WTC11 (cell line): Measurements from ENCODE around the gene RAB22A. TPM values are rescaled to one million over a fixed set of nuclear protein-coding genes. Genes with fewer than 3 reads are reported as not detected.

Source experiments
- ATAC-seq: fragments of 200-7000 bp; cut with Tn5 transposase; 2 replicates; pipeline ENCODE4 v1.10.0; 2021; ENCODE audit warnings: mild to moderate bottlenecking, moderate library complexity
- CTCF ChIA-PET: fragments of 300-600 bp; sonication (Branson Sonifier 250); formaldehyde crosslinking; loops from one replicate; lab custom pipeline; 2021; ENCODE audit warnings: antibody characterized with exemption; lab: Charles Lee
- POLR2A ChIA-PET: fragments of 350-600 bp; sonication (Branson Sonifier 250); formaldehyde crosslinking; loops from one replicate; lab custom pipeline; 2021; ENCODE audit warnings: antibody characterized with exemption; lab: Charles Lee
- DNase-seq: peaks from one replicate; pipeline ENCODE4 v3.0.0; 2021; ENCODE audit warnings: low spot score
- H3K27ac Mint-ChIP-seq: 2 replicates; pipeline ENCODE4 v1.8.0; 2021; ENCODE audit warnings: mixed read lengths
- H3K27me3 Mint-ChIP-seq: 2 replicates; pipeline ENCODE4 v1.8.0; 2021; ENCODE audit warnings: low read depth, mild to moderate bottlenecking, moderate library complexity, mixed read lengths
- H3K36me3 Mint-ChIP-seq: 2 replicates; pipeline ENCODE4 v1.8.0; 2021; ENCODE audit warnings: mixed read lengths
- H3K4me1 Mint-ChIP-seq: 2 replicates; pipeline ENCODE4 v1.8.0; 2022; ENCODE audit warnings: mixed read lengths
- H3K4me3 Mint-ChIP-seq: 2 replicates; pipeline ENCODE4 v1.8.0; 2021; ENCODE audit warnings: mild to moderate bottlenecking, moderate library complexity, mixed read lengths
- H3K9me3 Mint-ChIP-seq: 2 replicates; pipeline ENCODE4 v1.8.0; 2021; ENCODE audit warnings: mixed read lengths
- ATF1 ChIP-seq: sonication (generic); formaldehyde crosslinking; IDR thresholded peaks from 2 replicates; pipeline ENCODE4 v1.8.1; 2023; ENCODE audit warnings: mild to moderate bottlenecking, moderate library complexity, missing genetic modification reagents
- CREM ChIP-seq: sonication (generic); formaldehyde crosslinking; IDR thresholded peaks from 2 replicates; pipeline ENCODE4 v1.8.1; 2022; ENCODE audit warnings: mild to moderate bottlenecking, missing genetic modification reagents, moderate library complexity
- ESRRA ChIP-seq: sonication (generic); formaldehyde crosslinking; IDR thresholded peaks from 2 replicates; pipeline ENCODE4 v1.8.1; 2022; ENCODE audit warnings: mild to moderate bottlenecking, missing genetic modification reagents, borderline replicate concordance
- FOXJ3 ChIP-seq: sonication (generic); formaldehyde crosslinking; IDR thresholded peaks from 2 replicates; pipeline ENCODE4 v1.9.0; 2021; ENCODE audit warnings: missing genetic modification reagents, mild to moderate bottlenecking, borderline replicate concordance
- FOXK1 ChIP-seq: sonication (generic); formaldehyde crosslinking; IDR thresholded peaks from 2 replicates; pipeline ENCODE4 v1.8.0; 2022; ENCODE audit warnings: mild to moderate bottlenecking, moderate library complexity, missing genetic modification reagents
- HMGXB4 ChIP-seq: sonication (generic); formaldehyde crosslinking; IDR thresholded peaks from 2 replicates; pipeline ENCODE4 v1.8.1; 2023; ENCODE audit warnings: mild to moderate bottlenecking, moderate library complexity, missing genetic modification reagents
- MAX ChIP-seq: sonication (generic); formaldehyde crosslinking; IDR thresholded peaks from 2 replicates; pipeline ENCODE4 v1.8.0; 2022; ENCODE audit warnings: mild to moderate bottlenecking, missing genetic modification reagents
- NR1H2 ChIP-seq: sonication (generic); formaldehyde crosslinking; IDR thresholded peaks from 2 replicates; pipeline ENCODE4 v1.9.0; 2021; ENCODE audit warnings: mild to moderate bottlenecking, moderate library complexity, missing genetic modification reagents
- TEAD4 ChIP-seq: sonication (generic); formaldehyde crosslinking; IDR thresholded peaks from 2 replicates; pipeline ENCODE4 v1.8.0; 2022; ENCODE audit warnings: mild to moderate bottlenecking, missing genetic modification reagents
- ZNF219 ChIP-seq: sonication (generic); formaldehyde crosslinking; IDR thresholded peaks from 2 replicates; pipeline ENCODE4 v1.8.0; 2023; ENCODE audit warnings: missing genetic modification reagents, mild to moderate bottlenecking, borderline replicate concordance
- ZNF532 ChIP-seq: fragments of 250-450 bp; sonication (Bioruptor Pico); IDR thresholded peaks from 2 replicates; pipeline ENCODE4 v1.9.0; 2021; ENCODE audit warnings: mild to moderate bottlenecking, borderline replicate concordance
- ZNF671 ChIP-seq: fragments of 250-450 bp; sonication (Bioruptor Pico); IDR thresholded peaks from 2 replicates; pipeline ENCODE4 v1.8.0; 2021; ENCODE audit warnings: mild to moderate bottlenecking
- total RNA-seq: library from RNA; stranded (reverse); gene quantifications from 3 replicates; pipeline ENCODE4 v1.2.3, GENCODE V29; 2021
- TF ChIP-seq, protein P1 (sequence below): sonication (generic); formaldehyde crosslinking; IDR thresholded peaks from 2 replicates; pipeline ENCODE4 v1.8.0; 2023; ENCODE audit warnings: missing genetic modification reagents
- TF ChIP-seq, protein P2 (sequence below): sonication (generic); formaldehyde crosslinking; IDR thresholded peaks from 2 replicates; pipeline ENCODE4 v1.8.1; 2022; ENCODE audit warnings: low read depth, mild to moderate bottlenecking, moderate library complexity, missing genetic modification reagents, borderline replicate concordance
- TF ChIP-seq, protein P3 (sequence below): sonication (generic); formaldehyde crosslinking; conservative IDR thresholded peaks from 2 replicates; pipeline ENCODE4 v1.8.1; 2023; ENCODE audit warnings: mild to moderate bottlenecking, low read depth, missing genetic modification reagents, moderate library complexity
- TF ChIP-seq, protein P4 (sequence below): sonication (generic); formaldehyde crosslinking; IDR thresholded peaks from 2 replicates; pipeline ENCODE4 v1.8.0; 2022; ENCODE audit warnings: mild to moderate bottlenecking, missing genetic modification reagents
- TF ChIP-seq, protein P5 (sequence below): sonication (generic); formaldehyde crosslinking; IDR thresholded peaks from 2 replicates; pipeline ENCODE4 v1.8.0; 2023; ENCODE audit warnings: missing genetic modification reagents, mild to moderate bottlenecking, borderline replicate concordance

RAB22A gene
- total RNA-seq, 1 experiment from 2014 or later, result 6.0 TPM

DNA sequence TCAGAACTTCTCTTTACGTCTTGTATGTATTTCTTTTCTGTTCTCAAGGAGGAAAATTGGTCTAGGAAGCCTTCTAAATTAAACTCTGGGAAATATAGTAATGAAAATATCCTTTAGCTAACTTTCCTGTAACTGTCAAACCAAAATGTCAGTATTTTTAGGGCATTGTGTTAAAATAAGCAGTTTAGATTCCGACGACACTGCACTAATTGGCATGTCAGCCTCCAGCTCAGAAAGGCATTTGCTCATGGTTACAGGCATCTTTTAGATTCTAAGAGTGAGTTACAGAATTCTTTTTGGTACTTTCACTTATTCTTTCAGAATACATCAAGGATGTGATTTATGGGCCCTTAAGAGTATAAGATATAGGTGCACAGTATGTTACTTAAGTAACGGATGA lies 53.5 kb downstream of the RAB22A start:
- Mint-ChIP-seq H3K36me3 (peaks cover 8% of the 10 kb centered on the region), H3K9me3 (no peaks in the 10 kb centered on the region), H3K27ac (no peak overlapping the region), H3K4me1 (peaks cover 6% of the 10 kb centered on the region), H3K27me3 (no peaks in the 10 kb centered on the region), H3K4me3 (no peak overlapping the region)
- DNase-seq (no peak), ATAC-seq (no peak)
- TF ChIP-seq NR1H2 (CRISPR knock-in tag) (no peak), FOXJ3 (no peak), ZNF671 (CRISPR knock-in tag) (no peak), ATF1 (CRISPR knock-in tag) (no peak), ZNF532 (CRISPR knock-in tag) (no peak), ZNF219 (CRISPR knock-in tag) (no peak), ESRRA (CRISPR knock-in tag) (no peak), FOXK1 (CRISPR knock-in tag) (no peak), TEAD4 (CRISPR knock-in tag) (no peak), MAX (no peak), HMGXB4 (CRISPR knock-in tag) (no peak), CREM (no peak)
- TF ChIP-seq, protein P1, sequence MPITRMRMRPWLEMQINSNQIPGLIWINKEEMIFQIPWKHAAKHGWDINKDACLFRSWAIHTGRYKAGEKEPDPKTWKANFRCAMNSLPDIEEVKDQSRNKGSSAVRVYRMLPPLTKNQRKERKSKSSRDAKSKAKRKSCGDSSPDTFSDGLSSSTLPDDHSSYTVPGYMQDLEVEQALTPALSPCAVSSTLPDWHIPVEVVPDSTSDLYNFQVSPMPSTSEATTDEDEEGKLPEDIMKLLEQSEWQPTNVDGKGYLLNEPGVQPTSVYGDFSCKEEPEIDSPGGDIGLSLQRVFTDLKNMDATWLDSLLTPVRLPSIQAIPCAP (CRISPR knock-in tag), result no peak
- TF ChIP-seq, protein P2, sequence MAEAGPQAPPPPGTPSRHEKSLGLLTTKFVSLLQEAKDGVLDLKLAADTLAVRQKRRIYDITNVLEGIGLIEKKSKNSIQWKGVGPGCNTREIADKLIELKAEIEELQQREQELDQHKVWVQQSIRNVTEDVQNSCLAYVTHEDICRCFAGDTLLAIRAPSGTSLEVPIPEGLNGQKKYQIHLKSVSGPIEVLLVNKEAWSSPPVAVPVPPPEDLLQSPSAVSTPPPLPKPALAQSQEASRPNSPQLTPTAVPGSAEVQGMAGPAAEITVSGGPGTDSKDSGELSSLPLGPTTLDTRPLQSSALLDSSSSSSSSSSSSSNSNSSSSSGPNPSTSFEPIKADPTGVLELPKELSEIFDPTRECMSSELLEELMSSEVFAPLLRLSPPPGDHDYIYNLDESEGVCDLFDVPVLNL (CRISPR knock-in tag), result no peak
- TF ChIP-seq, protein P3, sequence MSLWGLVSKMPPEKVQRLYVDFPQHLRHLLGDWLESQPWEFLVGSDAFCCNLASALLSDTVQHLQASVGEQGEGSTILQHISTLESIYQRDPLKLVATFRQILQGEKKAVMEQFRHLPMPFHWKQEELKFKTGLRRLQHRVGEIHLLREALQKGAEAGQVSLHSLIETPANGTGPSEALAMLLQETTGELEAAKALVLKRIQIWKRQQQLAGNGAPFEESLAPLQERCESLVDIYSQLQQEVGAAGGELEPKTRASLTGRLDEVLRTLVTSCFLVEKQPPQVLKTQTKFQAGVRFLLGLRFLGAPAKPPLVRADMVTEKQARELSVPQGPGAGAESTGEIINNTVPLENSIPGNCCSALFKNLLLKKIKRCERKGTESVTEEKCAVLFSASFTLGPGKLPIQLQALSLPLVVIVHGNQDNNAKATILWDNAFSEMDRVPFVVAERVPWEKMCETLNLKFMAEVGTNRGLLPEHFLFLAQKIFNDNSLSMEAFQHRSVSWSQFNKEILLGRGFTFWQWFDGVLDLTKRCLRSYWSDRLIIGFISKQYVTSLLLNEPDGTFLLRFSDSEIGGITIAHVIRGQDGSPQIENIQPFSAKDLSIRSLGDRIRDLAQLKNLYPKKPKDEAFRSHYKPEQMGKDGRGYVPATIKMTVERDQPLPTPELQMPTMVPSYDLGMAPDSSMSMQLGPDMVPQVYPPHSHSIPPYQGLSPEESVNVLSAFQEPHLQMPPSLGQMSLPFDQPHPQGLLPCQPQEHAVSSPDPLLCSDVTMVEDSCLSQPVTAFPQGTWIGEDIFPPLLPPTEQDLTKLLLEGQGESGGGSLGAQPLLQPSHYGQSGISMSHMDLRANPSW (CRISPR knock-in tag), result no peak
- TF ChIP-seq, protein P4, sequence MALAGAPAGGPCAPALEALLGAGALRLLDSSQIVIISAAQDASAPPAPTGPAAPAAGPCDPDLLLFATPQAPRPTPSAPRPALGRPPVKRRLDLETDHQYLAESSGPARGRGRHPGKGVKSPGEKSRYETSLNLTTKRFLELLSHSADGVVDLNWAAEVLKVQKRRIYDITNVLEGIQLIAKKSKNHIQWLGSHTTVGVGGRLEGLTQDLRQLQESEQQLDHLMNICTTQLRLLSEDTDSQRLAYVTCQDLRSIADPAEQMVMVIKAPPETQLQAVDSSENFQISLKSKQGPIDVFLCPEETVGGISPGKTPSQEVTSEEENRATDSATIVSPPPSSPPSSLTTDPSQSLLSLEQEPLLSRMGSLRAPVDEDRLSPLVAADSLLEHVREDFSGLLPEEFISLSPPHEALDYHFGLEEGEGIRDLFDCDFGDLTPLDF (CRISPR knock-in tag), result no peak
- TF ChIP-seq, protein P5, sequence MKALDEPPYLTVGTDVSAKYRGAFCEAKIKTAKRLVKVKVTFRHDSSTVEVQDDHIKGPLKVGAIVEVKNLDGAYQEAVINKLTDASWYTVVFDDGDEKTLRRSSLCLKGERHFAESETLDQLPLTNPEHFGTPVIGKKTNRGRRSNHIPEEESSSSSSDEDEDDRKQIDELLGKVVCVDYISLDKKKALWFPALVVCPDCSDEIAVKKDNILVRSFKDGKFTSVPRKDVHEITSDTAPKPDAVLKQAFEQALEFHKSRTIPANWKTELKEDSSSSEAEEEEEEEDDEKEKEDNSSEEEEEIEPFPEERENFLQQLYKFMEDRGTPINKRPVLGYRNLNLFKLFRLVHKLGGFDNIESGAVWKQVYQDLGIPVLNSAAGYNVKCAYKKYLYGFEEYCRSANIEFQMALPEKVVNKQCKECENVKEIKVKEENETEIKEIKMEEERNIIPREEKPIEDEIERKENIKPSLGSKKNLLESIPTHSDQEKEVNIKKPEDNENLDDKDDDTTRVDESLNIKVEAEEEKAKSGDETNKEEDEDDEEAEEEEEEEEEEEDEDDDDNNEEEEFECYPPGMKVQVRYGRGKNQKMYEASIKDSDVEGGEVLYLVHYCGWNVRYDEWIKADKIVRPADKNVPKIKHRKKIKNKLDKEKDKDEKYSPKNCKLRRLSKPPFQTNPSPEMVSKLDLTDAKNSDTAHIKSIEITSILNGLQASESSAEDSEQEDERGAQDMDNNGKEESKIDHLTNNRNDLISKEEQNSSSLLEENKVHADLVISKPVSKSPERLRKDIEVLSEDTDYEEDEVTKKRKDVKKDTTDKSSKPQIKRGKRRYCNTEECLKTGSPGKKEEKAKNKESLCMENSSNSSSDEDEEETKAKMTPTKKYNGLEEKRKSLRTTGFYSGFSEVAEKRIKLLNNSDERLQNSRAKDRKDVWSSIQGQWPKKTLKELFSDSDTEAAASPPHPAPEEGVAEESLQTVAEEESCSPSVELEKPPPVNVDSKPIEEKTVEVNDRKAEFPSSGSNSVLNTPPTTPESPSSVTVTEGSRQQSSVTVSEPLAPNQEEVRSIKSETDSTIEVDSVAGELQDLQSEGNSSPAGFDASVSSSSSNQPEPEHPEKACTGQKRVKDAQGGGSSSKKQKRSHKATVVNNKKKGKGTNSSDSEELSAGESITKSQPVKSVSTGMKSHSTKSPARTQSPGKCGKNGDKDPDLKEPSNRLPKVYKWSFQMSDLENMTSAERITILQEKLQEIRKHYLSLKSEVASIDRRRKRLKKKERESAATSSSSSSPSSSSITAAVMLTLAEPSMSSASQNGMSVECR (CRISPR knock-in tag), result no peak
- CTCF ChIA-PET, result interaction anchor here (1.6 kb wide), 1 partner anchor 10 kb away, joined by 4 read pairs; no protein-coding TSS in a partner anchor
- POLR2A ChIA-PET, result no interaction called here
